GM19395 (cell line): ENCODE results near the gene LSS.
"Not testable (repeated sequence)": the region's sequence is repeated elsewhere in the genome, so short reads cannot be mapped to it uniquely, and the experiment has no call there.

Experiments
- ATAC-seq: cut with Tn5 transposase; IDR thresholded peaks from one replicate; pipeline ENCODE4 v1.9.1; 2021; ENCODE audit warnings: mild to moderate bottlenecking, moderate library complexity; ENCODE audit not compliant: unreplicated experiment

The LSS gene

GRCh38 chr21:46141767-46142581 is 86.6 kb downstream of the LSS start:
- ATAC-seq: no peak

GRCh38 chr21:46140352-46141003 is 88.1 kb downstream of the LSS start:
- ATAC-seq: not testable (repeated sequence)

- ATAC-seq: no peak
Observed at GRCh38 chr21:46139686-46140085, 88.9 kb downstream of the LSS start.

GRCh38 chr21:46138383-46138970 is 90.1 kb downstream of the LSS start:
- no peak for ATAC-seq
